GM19035 (cell line): ENCODE measurements around the gene CEMIP2.

Experiments used
- ATAC-seq: cut with Tn5 transposase; IDR thresholded peaks from one replicate; pipeline ENCODE4 v1.9.1; 2021; ENCODE audit not compliant: unreplicated experiment

Gene CEMIP2

GRCh38 chr9:71770170-71770569, 1.9 kb upstream of the CEMIP2 start:
- no peak for ATAC-seq

GRCh38 chr9:71769175-71770161, 1.2 kb upstream of the CEMIP2 start:
- ATAC-seq = peak; percentile 41

GRCh38 chr9:71767776-71768321, 464 bp downstream of the CEMIP2 start:
- ATAC-seq = no peak

GRCh38 chr9:71767163-71767775, 1.0 kb downstream of the CEMIP2 start:
- no peak for ATAC-seq

- ATAC-seq = no peak
These were observed 1.6 kb downstream of the CEMIP2 start for GRCh38 chr9:71766663-71767062.

GRCh38 chr9:71765693-71766092, 2.6 kb downstream of the CEMIP2 start:
- ATAC-seq = no peak

GRCh38 chr9:71764891-71765290, 3.4 kb downstream of the CEMIP2 start:
- ATAC-seq = no peak

GRCh38 chr9:71764463-71764862, 3.9 kb downstream of the CEMIP2 start:
- no peak for ATAC-seq

- no peak for ATAC-seq
These were observed 4.5 kb downstream of the CEMIP2 start for GRCh38 chr9:71763832-71764231.

- ATAC-seq = no peak
These were observed 5.2 kb downstream of the CEMIP2 start for GRCh38 chr9:71762900-71763653.

- no peak for ATAC-seq
These were observed 6.4 kb downstream of the CEMIP2 start for GRCh38 chr9:71761938-71762353.

- ATAC-seq = no peak
These were observed 7.4 kb downstream of the CEMIP2 start for GRCh38 chr9:71760901-71761300.

- no peak for ATAC-seq
These were observed 9.5 kb downstream of the CEMIP2 start for GRCh38 chr9:71758785-71759184.

- ATAC-seq = no peak
These were observed 10.0 kb downstream of the CEMIP2 start for GRCh38 chr9:71758277-71758676.

GRCh38 chr9:71756753-71757152, 11.6 kb downstream of the CEMIP2 start:
- no peak for ATAC-seq

GRCh38 chr9:71755869-71756268, 12.4 kb downstream of the CEMIP2 start:
- ATAC-seq = no peak

- no peak for ATAC-seq
These were observed 13.1 kb downstream of the CEMIP2 start for GRCh38 chr9:71755230-71755629.

- no peak for ATAC-seq
These were observed 14.2 kb downstream of the CEMIP2 start for GRCh38 chr9:71754151-71754550.

GRCh38 chr9:71752928-71753327, 15.4 kb downstream of the CEMIP2 start:
- no peak for ATAC-seq

- ATAC-seq = no peak
These were observed 16.0 kb downstream of the CEMIP2 start for GRCh38 chr9:71752352-71752751.

GRCh38 chr9:71748280-71748743, 20.0 kb downstream of the CEMIP2 start:
- no peak for ATAC-seq
